HL-60 (cell line): Measurements from ENCODE around the gene LDAH.

Experiments used
- DNase-seq, 2 experiments: peaks; one replicate each; pipeline ENCODE4 v3.0.0-alpha.2; 2010 to 2020; ENCODE audit warnings: low read depth in 1 of 2, low spot score in 1 of 2
- H3K27ac ChIP-seq: fragments of 250-450 bp; sonication (Bioruptor Pico); replicated peaks from 2 replicates; pipeline ENCODE4 v1.5.1; 2020; ENCODE audit warnings: mild to moderate bottlenecking, moderate library complexity
- H3K27me3 ChIP-seq: fragments of 250-450 bp; sonication (Bioruptor Pico); 2 replicates; pipeline ENCODE4 v1.5.1; 2021; ENCODE audit warnings: mild to moderate bottlenecking, moderate library complexity; ENCODE audit not compliant: insufficient read depth, poor library complexity, severe bottlenecking
- H3K4me3 ChIP-seq: replicated peaks from 2 replicates; pipeline ENCODE4 v1.5.1; 2011; ENCODE audit warnings: mild to moderate bottlenecking, control low read depth, low read length; ENCODE audit not compliant: insufficient read depth
- GABPA ChIP-seq: IDR thresholded peaks from 2 replicates; pipeline ENCODE4 v1.6.1; 2012; ENCODE audit warnings: low read depth
- POLR2AphosphoS5 ChIP-seq: IDR thresholded peaks from 2 replicates; pipeline ENCODE4 v1.6.1; 2012; ENCODE audit warnings: low read depth
- SPI1 ChIP-seq: IDR thresholded peaks from 2 replicates; pipeline ENCODE4 v1.6.1; 2012; ENCODE audit warnings: low read depth, mild to moderate bottlenecking, borderline replicate concordance
- TF ChIP-seq, protein P1 (sequence below): IDR thresholded peaks from 2 replicates; pipeline ENCODE4 v1.6.1; 2012; ENCODE audit warnings: low read depth; ENCODE audit not compliant: insufficient replicate concordance
- TF ChIP-seq, protein P2 (sequence below): IDR thresholded peaks from one replicate; pipeline ENCODE4 v1.5.1; 2011; ENCODE audit warnings: low read length, control low read depth, inconsistent platforms; ENCODE audit not compliant: insufficient read depth

Gene LDAH

DNA sequence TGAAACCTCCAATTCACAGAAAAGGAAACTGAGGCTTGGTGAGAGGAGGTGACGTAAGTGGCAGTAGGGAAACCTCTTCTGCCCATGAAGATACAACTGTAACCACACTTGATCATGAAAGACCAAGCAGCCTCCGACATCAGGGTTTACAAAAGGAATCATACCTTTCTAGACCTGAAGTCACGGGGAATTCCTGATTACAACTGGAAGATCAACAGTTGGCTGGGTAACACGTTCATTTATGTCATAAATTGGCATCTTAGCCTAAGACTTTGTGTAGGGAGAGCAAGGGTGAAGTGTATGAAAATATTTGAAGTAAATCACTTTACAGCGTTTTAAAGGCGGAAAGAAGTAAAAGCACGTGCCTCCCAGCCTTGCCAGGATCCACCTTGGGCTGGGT is 172.9 kb downstream of the LDAH start:
- Histone ChIP-seq H3K4me3 (peak overlapping the region; percentile 93), H3K27ac (no peak overlapping the region), H3K27me3 (no peaks in the 10 kb centered on the region)
- no peak for TF ChIP-seq POLR2AphosphoS5
- TF ChIP-seq, protein P1, sequence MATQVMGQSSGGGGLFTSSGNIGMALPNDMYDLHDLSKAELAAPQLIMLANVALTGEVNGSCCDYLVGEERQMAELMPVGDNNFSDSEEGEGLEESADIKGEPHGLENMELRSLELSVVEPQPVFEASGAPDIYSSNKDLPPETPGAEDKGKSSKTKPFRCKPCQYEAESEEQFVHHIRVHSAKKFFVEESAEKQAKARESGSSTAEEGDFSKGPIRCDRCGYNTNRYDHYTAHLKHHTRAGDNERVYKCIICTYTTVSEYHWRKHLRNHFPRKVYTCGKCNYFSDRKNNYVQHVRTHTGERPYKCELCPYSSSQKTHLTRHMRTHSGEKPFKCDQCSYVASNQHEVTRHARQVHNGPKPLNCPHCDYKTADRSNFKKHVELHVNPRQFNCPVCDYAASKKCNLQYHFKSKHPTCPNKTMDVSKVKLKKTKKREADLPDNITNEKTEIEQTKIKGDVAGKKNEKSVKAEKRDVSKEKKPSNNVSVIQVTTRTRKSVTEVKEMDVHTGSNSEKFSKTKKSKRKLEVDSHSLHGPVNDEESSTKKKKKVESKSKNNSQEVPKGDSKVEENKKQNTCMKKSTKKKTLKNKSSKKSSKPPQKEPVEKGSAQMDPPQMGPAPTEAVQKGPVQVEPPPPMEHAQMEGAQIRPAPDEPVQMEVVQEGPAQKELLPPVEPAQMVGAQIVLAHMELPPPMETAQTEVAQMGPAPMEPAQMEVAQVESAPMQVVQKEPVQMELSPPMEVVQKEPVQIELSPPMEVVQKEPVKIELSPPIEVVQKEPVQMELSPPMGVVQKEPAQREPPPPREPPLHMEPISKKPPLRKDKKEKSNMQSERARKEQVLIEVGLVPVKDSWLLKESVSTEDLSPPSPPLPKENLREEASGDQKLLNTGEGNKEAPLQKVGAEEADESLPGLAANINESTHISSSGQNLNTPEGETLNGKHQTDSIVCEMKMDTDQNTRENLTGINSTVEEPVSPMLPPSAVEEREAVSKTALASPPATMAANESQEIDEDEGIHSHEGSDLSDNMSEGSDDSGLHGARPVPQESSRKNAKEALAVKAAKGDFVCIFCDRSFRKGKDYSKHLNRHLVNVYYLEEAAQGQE: no peak
- TF ChIP-seq GABPA: no peak
- TF ChIP-seq, protein P2, sequence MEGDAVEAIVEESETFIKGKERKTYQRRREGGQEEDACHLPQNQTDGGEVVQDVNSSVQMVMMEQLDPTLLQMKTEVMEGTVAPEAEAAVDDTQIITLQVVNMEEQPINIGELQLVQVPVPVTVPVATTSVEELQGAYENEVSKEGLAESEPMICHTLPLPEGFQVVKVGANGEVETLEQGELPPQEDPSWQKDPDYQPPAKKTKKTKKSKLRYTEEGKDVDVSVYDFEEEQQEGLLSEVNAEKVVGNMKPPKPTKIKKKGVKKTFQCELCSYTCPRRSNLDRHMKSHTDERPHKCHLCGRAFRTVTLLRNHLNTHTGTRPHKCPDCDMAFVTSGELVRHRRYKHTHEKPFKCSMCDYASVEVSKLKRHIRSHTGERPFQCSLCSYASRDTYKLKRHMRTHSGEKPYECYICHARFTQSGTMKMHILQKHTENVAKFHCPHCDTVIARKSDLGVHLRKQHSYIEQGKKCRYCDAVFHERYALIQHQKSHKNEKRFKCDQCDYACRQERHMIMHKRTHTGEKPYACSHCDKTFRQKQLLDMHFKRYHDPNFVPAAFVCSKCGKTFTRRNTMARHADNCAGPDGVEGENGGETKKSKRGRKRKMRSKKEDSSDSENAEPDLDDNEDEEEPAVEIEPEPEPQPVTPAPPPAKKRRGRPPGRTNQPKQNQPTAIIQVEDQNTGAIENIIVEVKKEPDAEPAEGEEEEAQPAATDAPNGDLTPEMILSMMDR: no peak
- TF ChIP-seq SPI1: no peak
- DNase-seq: no peak

DNA sequence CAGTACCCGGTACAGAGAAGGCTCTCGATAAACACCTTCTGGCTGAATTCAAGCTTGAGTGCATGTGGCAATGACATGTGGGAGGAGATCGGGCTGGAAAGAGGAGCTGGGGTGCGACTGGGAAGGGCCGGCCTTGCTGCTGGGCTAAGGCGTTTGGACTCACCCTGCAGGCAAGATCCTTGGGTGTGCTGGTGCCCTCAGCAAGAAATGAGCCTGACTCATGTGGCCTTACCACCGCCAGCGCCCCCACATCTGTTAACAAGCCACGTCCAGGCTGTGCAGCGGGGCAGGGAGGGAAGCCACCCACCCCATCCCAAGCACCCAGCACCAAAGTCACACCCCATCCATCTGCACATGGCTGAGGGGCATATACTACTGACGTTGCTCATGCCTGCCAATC is 173.3 kb downstream of the LDAH start:
- TF ChIP-seq, protein P1: no peak
- no peak for DNase-seq
- Histone ChIP-seq H3K4me3 (no peak overlapping the region), H3K27me3 (no peaks in the 10 kb centered on the region), H3K27ac (no peak overlapping the region)

DNA sequence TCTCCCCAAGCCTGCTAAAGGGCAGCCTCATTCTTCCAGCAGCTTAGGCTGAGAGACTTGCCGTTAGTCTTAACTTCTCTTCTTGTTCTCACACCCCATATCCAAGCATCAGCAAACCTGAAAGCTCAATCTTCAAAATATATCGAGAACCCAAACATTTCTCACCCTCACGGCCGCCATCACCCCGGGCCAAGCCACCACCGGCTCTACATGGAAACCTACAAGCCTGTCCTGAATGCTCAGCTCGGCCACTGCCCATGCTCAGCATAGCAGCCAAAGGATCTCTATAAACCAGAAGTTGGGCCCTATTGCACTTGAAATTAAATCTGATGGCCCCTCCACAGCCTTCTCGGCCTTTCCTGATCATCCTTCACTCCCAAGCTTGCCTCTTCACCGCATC is 174.1 kb downstream of the LDAH start:
- H3K27me3 ChIP-seq: no peaks in the 10 kb centered on the region
- no peak overlapping the region for H3K4me3 ChIP-seq
- DNase-seq: no peak
- TF ChIP-seq GABPA: no peak
- TF ChIP-seq SPI1: no peak
- TF ChIP-seq, protein P1: no peak
- TF ChIP-seq, protein P2: no peak
- no peak for TF ChIP-seq POLR2AphosphoS5
- H3K27ac ChIP-seq: no peak overlapping the region

DNA sequence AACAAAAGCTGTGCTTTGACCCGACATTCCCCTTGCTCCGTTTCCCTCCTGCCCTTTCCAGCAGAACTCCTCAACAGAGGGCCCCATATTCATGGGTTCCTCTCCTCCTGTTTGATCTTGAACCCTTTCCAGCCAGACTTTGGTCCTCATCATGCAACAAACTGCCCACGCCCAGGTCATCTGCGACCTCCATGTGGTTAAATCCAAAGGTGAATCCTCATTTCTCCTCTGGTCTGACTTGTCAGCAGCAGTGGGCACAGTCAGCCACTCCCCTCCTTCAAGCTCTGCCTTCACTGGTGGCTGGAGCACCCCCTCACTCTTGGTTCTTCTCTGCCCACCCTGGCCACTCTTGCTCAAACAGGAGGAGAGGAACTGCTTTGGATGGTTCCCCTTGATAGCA is 174.7 kb downstream of the LDAH start:
- no peak overlapping the region for H3K4me3 ChIP-seq
- no peaks in the 10 kb centered on the region for H3K27me3 ChIP-seq
- DNase-seq: no peak
- no peak for TF ChIP-seq SPI1
- no peak for TF ChIP-seq GABPA
- TF ChIP-seq, protein P2: no peak
- TF ChIP-seq, protein P1: no peak
- no peak for TF ChIP-seq POLR2AphosphoS5
- no peak overlapping the region for H3K27ac ChIP-seq
